GM18508 (cell line): ENCODE measurements around the gene SPRYD3.

Experiments used
- ATAC-seq: cut with Tn5 transposase; IDR thresholded peaks from one replicate; pipeline ENCODE4 v1.9.1; 2021; ENCODE audit warnings: moderate number of reproducible peaks; ENCODE audit not compliant: insufficient read depth, unreplicated experiment

Gene SPRYD3

DNA sequence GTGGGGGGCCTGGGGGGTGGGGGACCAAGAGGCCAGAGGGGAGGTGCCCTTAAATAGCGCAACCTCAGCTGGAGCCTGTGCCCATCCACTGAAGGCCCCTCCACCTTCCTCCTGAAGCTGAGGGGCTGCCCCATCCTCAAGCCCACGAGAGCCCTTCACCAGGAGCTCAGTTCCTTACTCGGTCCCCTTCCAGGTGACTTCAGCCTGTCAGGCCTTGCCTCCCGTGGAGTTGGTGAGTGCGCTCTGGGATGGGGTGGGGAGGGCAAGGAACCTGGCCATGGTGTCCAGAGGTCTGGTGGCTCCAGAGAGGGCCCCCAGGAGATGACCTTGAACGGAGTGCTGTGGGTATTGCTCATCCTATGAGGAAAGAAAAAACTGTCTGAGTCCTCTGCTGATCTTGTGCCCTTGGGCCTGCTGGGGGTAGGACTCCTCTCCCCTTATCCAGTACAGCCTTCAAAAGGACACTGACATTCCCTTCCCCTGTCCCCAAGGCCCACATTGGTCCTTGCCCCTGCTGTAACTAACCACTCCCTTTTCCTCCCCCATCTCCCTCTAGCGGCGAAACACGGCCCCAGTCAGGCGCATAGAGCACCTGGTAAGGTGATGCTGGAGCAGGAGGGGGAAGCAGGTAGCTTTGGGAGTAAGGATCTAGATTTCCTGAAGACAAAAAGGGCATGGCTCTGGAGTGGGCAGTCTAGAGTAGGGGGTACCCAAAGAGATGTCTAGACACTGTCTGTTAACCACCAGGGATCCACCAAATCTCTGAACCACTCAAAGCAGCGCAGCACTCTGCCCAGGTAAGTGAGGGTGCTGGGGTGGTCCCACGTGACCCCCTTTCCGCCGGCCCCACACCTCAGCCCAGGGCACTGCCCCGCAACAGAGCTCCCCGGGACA, 25.7 kb downstream of the SPRYD3 start:
- no peak for ATAC-seq

- no peak for ATAC-seq
Observed at GRCh38 chr12:53052419-53053217, 26.6 kb downstream of the SPRYD3 start.

GRCh38 chr12:53051881-53052412, 27.2 kb downstream of the SPRYD3 start:
- no peak for ATAC-seq

DNA sequence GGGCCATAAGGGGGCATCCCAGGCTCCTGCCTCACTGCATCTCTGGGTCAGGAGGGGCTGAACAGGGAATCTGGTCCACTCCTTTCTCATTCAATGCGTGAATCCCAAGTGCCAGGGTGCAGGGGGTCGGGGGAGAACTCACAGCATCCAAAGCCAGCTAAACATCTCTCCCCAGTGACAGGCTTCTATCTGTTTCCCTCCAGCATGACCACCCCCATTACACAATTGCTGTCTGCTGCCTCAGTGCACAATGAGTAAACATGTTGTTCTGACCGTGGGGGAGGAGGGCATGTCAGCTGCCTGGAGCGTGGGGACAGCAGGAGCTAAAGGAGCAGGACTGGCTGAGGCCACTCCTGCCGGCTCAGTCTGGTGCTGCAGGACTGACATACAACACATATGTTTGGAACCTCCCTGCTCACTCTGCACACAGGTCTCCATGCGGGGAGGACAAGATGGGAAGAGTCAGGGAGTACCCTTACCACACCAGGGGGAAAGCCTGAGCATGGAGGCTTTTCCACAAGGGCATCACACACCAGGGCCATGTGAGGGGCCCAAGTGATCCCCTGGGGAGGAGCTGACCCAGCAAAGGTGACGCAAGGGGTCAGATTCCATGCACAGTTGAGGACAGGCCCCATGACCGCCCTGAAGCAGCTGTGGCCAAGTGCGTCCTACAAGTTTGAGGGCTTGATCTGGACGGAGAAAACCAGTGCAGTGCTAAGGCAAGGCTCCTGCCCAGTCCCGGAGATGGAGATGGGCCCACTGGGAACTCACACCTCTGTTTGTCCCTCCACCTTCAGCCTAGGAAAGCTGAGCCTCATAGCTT, 27.9 kb downstream of the SPRYD3 start:
- ATAC-seq: no peak

GRCh38 chr12:53050426-53051057, 28.6 kb downstream of the SPRYD3 start:
- no peak for ATAC-seq

DNA sequence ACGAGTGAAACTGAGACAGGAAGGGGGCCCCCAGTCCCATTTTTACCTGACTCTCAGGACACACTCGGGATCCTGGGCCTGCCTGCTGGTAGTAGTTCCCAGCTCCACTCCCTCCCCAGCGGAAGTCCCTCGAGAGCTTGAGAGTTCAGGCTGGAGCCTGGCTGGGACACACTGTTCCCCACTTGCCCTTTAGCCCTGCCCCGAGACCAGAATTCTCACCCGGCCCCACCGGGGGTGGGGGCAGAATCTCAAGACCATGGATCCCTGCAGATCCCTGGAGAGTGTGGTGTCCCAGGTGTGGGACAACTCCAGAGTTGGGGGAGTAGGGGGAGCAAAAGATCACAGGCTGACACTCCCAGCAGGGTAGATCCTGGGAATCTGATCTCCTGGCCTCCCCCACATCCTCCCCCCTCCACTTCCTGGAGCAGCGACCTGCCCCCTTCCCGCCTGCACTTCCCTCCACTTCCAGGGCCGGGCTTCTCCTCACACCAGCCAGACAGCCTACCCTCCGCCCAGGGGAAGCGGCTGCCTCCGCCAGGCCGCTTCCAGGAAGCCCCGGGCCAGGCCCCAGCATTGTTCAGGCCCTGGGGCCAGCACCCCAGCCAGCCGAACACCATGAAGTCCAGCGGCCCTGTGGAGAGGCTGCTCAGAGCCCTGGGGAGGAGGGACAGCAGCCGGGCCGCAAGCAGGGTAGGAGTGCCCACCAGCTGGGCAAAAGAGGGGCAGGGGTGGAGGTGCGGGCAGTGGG, 29.4 kb downstream of the SPRYD3 start, which contains the start of gene TNS2:
TNS2 (plus strand) TSS at position 495 of the 748 bp plus-strand sequence; CDS start at position 616, 121 bp downstream.
- no peak for ATAC-seq

DNA sequence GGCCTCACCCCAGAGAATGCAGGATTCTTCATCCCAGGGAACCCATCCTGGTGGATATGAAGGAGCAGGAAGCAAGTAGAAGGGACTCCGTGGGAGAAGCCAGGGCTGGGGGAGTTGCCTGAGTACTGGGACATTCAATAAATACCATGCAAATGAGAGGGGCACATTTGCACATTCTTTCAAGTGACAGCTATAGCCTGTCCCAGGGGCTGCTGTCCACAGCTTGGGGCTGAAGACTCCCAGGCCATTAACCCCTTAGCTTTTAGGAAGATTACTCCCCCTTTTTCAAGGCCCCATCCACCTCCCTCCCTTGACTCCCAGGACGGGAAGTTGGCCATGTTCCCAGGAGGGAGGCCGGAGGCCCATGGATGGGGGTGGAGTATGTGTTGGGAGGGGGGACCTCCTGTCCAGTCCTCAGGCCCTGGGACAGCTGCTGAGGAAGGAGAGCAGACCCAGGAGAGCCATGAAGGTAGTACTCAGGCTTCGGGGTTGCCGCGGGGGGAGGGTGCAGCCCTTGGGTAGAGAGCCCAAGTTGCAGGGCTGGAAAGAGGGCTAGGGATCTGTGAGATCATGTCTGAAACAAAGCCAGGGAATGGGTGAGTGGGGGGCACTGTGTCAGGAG, 30.3 kb downstream of the SPRYD3 start:
- no peak for ATAC-seq

DNA sequence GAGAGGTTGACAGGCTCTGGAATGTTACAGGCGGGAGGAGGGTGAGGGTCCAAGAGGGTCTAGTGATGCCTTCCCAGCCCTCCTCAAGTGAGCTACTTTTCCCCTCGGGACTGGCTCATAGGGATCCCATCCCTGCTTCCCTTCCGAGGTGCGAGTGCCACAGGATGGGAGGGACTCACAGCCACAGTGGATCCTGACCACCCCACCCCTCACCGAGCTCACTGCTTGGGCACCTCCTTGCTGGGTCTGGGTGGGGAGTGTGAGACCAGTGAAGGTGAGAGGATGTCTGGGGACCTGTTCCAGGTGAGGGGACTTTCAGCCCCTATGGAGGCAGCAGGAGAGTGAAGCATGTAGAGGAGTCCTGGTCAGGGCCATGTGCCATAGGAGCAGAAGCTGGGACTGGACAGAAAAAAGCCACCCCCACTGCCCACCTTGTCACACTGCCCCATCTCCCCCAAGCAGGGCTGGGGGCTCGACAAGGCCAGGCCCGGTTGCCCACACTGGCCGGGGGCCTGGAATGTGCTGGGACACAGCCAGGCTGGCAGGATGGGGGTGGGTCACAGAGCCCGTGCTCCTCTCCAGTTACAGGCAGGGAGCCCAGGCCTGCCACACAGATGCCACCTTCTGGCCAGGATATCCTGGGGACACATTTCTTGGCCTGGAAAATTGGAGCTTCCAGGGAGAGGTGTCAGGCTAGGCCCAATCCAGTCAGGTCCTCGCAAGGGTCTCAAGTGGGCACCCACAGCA, 31.0 kb downstream of the SPRYD3 start:
- no peak for ATAC-seq

GRCh38 chr12:53047221-53048032, 31.8 kb downstream of the SPRYD3 start:
- no peak for ATAC-seq

- no peak for ATAC-seq
Observed at GRCh38 chr12:53046655-53047220, 32.5 kb downstream of the SPRYD3 start.

DNA sequence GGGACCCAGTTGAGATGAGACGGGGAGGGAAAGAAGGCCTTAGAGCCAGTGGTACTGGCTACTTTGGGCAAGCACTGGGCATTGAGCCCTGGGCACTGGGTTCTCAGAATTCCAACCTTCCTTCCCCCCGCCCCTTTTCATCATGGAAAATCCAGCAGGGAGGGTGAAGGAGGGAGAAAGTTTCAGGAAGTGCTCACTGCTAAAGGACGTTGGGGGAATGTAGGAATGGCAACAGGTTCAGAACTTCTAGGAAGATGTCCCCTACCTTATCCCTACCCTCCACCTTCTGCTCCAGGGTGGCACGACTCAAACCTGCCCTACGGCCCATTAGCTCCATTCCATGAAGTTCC, 33.5 kb downstream of the SPRYD3 start:
- ATAC-seq: no peak

- no peak for ATAC-seq
Observed at GRCh38 chr12:53044896-53045695, 34.1 kb downstream of the SPRYD3 start.

GRCh38 chr12:53044052-53044581, 35.1 kb downstream of the SPRYD3 start:
- no peak for ATAC-seq

- no peak for ATAC-seq
Observed at GRCh38 chr12:53042607-53043454, 36.4 kb downstream of the SPRYD3 start.

DNA sequence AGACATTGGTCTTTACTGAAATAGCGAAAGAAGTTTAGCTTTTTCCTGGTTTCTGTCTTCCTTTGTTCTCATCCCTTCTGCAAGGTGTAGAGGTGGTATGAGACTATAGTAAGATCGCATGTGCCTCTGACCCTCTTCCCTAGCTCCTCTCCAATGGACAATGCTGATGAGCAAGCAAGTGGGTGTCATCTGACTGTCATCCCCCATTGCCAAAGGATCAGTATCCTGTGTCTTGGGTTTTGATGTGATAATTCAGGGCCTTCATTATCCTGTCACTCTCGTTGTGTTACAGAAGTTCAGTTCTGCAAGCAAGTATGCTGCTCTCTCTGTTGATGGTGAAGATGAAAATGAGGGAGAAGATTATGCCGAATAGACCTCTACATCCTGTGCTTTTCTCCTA, 39.3 kb downstream of the SPRYD3 start:
- no peak for ATAC-seq
